Ascending aorta (tissue), 2 donors: ENCODE data around the gene TSFM. TPM values are rescaled to one million over a fixed set of nuclear protein-coding genes. Genes with fewer than 3 reads are reported as not detected.

ENCODE experiments used
- DNase-seq, 2 donors: peaks; one replicate each; pipeline ENCODE4 v3.0.0-alpha.2; 2019; ENCODE audit warnings: low spot score in 2 of 2
- H3K27ac ChIP-seq, 2 donors: fragments of 200-600 bp; sonication (generic); one replicate each; pipeline ENCODE4 v1.5.1; 2016 to 2017; ENCODE audit warnings: mild to moderate bottlenecking in 1 of 2
- H3K27me3 ChIP-seq: fragments of 200-600 bp; sonication (generic); one replicate; pipeline ENCODE4 v1.5.1; 2017
- H3K36me3 ChIP-seq, 2 donors: fragments of 200-600 bp; sonication (generic); one replicate each; pipeline ENCODE4 v1.5.1; 2016
- H3K4me1 ChIP-seq, 2 donors: fragments of 200-600 bp; sonication (generic); one replicate each; pipeline ENCODE4 v1.5.1; 2016 to 2017; ENCODE audit warnings: mild to moderate bottlenecking in 1 of 2
- H3K4me3 ChIP-seq, 2 donors: fragments of 200-600 bp; sonication (generic); one replicate each; pipeline ENCODE4 v1.5.1; 2016 to 2017; ENCODE audit warnings: mild to moderate bottlenecking in 1 of 2
- H3K9me3 ChIP-seq, 2 donors: fragments of 200-600 bp; sonication (generic); one replicate each; pipeline ENCODE4 v1.5.1; 2016
- intact Hi-C: fragments of 100-400 bp; cut with DNase I; formaldehyde crosslinking; loops from one replicate; pipeline ENCODE4 v1.15.1; 2023
- total RNA-seq: library from RNA; depleted of rRNA; stranded (reverse); fragments of >200 nt; gene quantifications from one replicate; pipeline ENCODE4 v1.1.0, GENCODE V29; 2016
- TF ChIP-seq, protein P1 (sequence below), 3 experiments: fragments of 200-600 bp in 2 of 3; fragments of 450-650 bp in 1 of 3; sonication (generic) in 2 of 3; IDR thresholded peaks; one replicate each; pipeline ENCODE4 v1.5.1; 2016 to 2019; ENCODE audit warnings: antibody characterized with exemption in 3 of 3, mild to moderate bottlenecking in 1 of 3, moderate library complexity in 1 of 3

TSFM gene
- total RNA-seq, 1 donor from 2014 or later, result 46.8 TPM

DNA sequence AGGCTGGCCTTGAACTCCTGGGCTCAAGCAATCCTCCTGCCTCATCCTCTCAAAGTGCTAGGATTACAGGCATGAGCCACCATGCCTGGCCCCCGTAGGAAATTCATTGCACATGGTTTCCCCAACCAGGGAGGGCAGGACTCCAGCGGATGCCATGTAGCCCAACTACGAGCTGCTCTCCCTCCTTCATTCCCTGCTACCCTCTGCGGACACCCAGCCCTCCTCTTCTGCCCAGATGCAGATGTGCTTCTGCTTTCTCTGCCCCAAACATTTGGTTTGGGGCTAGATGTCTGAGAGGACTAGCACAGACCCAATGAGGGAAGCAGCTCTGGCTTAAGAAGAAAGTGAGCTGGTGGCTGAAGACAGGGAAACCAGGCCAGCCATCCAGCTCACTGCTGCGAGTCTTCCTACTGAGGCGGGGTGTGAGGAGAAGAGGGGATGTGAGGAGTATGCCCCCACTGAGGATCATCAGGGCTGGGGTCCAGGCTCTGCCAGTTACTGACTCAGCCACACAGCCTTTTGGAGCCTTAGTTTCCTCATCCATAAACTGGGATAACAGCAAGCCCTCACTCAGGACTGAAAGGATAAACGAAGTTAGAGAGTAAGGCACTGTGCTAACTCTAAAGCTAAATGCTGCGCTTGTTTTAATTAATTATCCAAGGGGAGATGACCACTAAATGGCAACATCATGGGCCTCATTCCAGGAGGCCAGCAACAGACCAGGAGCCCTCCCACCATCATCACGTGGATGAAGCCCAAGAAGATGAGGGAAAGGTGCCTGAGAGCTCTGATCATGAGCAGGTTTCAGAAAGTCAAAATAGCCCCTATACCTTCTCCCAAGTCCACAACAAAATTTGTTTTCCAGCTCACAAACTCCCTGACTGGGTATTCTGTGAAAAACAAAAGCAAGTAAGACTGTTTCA lies 53.0 kb downstream of the TSFM start:
- Histone ChIP-seq H3K4me1 (peaks cover 64 to 97% of the 10 kb centered on the region in 2 donors), H3K36me3 (no peaks in the 10 kb centered on the region), H3K4me3 (peak overlapping the region; percentile 14 to 94), H3K9me3 (no peaks in the 10 kb centered on the region), H3K27ac (peak overlapping the region; percentile 73 to 100), H3K27me3 (no peaks in the 10 kb centered on the region)
- intact Hi-C loops, result no loop called here
- DNase-seq, result no peak
- TF ChIP-seq, protein P1, sequence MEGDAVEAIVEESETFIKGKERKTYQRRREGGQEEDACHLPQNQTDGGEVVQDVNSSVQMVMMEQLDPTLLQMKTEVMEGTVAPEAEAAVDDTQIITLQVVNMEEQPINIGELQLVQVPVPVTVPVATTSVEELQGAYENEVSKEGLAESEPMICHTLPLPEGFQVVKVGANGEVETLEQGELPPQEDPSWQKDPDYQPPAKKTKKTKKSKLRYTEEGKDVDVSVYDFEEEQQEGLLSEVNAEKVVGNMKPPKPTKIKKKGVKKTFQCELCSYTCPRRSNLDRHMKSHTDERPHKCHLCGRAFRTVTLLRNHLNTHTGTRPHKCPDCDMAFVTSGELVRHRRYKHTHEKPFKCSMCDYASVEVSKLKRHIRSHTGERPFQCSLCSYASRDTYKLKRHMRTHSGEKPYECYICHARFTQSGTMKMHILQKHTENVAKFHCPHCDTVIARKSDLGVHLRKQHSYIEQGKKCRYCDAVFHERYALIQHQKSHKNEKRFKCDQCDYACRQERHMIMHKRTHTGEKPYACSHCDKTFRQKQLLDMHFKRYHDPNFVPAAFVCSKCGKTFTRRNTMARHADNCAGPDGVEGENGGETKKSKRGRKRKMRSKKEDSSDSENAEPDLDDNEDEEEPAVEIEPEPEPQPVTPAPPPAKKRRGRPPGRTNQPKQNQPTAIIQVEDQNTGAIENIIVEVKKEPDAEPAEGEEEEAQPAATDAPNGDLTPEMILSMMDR (IDR thresholded peaks at IDR 0.05), result no peak

DNA sequence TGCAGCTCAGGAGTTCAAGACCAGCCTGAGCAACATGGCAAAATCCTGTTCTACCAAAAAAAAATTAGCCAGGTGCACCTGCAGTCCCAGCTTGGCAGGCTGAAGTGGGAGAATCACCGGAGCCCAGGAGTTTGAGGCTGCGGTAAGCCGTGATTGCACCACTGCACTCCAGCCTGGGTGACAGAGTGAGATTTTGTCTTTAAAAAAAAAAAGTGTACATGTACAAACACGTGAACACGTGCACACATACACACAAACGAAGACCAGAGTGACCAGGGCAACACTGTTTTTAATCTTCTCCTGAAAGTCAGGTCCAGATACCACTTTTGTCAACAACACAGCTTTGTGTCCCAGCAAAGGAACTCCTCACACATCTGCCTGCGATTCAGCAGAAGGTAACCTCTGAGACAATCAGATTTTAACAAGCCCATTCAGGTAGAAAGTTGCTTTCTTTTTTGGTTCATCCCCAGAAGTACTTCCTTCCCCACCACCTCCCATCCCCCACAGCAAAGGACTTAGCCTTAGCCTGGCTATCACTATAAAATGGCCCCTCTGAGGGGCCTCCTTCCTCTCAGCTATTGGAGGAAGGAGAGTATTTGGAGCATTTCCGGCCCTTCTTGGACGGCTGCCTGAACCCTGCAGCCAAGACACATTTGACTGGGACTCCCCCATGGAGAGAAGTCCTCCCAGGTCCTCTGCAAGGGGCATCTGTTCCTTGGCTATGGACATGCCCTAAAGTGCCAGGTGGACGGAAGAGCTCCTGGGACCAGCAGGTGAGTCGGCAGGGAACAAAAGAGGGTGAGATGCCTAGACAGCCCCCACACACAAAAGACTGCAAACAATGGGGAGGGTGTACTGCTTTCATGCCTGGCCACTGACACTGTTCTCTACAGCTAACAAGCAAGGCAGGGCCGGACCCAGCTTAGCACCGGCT lies 54.1 kb downstream of the TSFM start:
- no peaks in the 10 kb centered on the region for H3K9me3 ChIP-seq
- intact Hi-C loops, result no loop called here
- peaks cover 64 to 99% of the 10 kb centered on the region in 2 donors for H3K4me1 ChIP-seq
- H3K27ac ChIP-seq, result peak overlapping the region; percentile 73 to 100
- TF ChIP-seq, protein P1 (IDR thresholded peaks at IDR 0.05), result no peak
- no peaks in the 10 kb centered on the region for H3K27me3 ChIP-seq
- DNase-seq, result peak in 1 of 2 donors; percentile 85
- H3K4me3 ChIP-seq, result peak overlapping the region; percentile 31 to 94
- H3K36me3 ChIP-seq, result no peaks in the 10 kb centered on the region

DNA sequence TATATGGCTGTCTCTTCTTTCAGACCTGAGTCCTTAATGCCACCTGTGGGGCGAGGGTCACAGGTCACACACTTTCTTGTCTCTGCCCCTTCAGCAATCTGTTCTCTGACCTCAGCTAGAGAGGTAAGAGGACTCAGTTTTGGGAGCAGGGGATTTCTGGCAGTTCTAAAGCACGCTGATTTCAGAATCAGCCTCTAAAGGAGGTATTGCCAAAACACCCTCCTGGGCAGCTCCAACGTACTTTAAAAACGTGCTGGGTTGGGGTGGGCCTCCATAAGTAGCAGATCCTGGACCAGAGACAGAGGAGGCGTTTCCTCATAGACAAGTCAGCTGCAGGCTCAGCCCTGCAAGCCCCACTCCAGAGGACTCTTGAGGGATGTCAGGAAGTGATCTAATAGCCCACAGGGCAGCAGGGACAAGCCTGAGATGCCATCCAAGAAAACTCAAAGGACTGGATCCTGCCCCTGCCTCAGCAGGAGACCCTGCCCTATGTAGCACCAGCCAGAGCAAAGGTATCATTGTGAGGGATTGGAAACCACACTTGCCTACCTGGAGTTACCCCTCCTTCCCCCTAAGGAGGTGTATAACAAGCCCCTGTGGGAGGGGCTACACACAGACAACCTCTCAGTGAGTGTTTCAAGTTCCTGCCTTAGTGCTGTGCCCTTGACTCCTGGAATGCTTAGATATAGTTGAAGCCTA lies 55.4 kb downstream of the TSFM start:
- peak in 1 of 2 donors; percentile 76 for DNase-seq
- no peaks in the 10 kb centered on the region for H3K27me3 ChIP-seq
- H3K4me1 ChIP-seq, result peaks cover 66 to 100% of the 10 kb centered on the region in 2 donors
- H3K36me3 ChIP-seq, result no peaks in the 10 kb centered on the region
- H3K27ac ChIP-seq, result peak overlapping the region; percentile 73 to 100
- TF ChIP-seq, protein P1 (IDR thresholded peaks at IDR 0.05), result no peak
- intact Hi-C loops, result no loop called here
- H3K9me3 ChIP-seq, result no peaks in the 10 kb centered on the region
- peak overlapping the region; percentile 13 to 94 for H3K4me3 ChIP-seq

DNA sequence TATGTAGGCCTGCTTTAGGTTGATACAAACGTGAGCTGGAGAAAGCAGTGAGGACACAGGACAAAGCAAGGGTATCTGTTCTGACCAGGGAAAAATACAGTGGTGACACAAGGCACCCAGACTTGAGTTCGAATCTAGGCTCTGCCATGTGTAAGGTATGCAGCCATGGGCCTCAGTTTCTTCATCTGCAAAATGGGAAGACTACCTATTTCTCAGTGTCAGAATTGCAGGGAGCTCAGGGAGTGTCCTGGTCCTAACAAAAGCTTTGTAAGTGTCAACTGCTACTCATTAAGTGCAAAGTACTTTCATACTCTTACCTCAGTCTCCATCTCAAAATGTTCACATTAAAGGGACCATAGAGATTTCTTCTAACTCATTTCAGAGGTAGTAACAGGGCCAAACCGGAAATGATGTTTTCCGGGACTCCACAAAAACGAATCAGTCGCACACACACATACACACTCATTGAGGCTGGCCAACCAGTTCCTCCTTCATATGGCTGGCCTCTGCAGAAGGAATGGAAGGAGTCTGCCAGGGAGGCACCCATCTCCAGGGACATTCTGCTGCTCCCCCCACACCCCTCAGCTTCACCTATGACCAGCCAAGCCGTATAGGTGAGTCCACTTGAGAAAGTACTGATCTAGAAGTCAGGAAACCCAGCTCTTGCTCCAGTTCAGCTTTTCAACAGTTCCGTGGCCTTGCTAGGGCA lies 56.2 kb downstream of the TSFM start:
- intact Hi-C loops, result no loop called here
- Histone ChIP-seq H3K27ac (peak overlapping the region; percentile 73 to 100), H3K36me3 (no peaks in the 10 kb centered on the region), H3K27me3 (no peaks in the 10 kb centered on the region), H3K4me3 (peak overlapping the region; percentile 29 to 94), H3K9me3 (no peaks in the 10 kb centered on the region), H3K4me1 (peaks cover 68 to 100% of the 10 kb centered on the region in 2 donors)
- TF ChIP-seq, protein P1 (IDR thresholded peaks at IDR 0.05), result no peak
- no peak for DNase-seq
